Epithelial cell of prostate (primary cell): ENCODE results near the gene ZNF385B.

Experiments used
- DNase-seq: peaks from one replicate; pipeline ENCODE4 v3.0.0-alpha.2; 2011; ENCODE audit warnings: low read depth, low spot score
- H3K27ac ChIP-seq: fragments of 450-650 bp; 2 replicates; pipeline ENCODE4 v1.5.1; 2017; ENCODE audit warnings: mild to moderate bottlenecking

ZNF385B gene

DNA sequence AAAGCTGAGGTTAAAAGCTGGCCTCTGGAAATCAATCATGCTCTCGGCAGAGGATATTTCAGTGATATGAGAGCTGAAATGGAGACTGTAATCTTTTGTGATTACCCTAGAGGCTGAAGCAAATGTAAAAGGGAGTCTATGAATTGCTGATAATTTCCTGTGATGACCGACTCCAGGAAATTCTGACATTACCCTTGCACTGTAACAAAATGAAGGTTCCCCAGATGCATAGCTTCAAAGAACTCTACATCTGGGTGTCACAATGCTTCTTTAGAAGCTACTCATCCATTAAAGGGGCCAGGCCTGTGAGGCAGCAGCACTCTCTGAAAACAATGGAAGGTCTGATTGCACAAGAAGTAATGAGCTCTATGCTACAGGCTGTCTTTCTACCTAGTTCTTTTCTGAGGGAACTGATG, 328.5 kb downstream of the ZNF385B start:
- H3K27ac ChIP-seq, result no peak overlapping the region
- no peak for DNase-seq

- H3K27ac ChIP-seq, result no peak overlapping the region
- no peak for DNase-seq
Measured at GRCh38 chr2:179528576-179529069, 332.8 kb downstream of the ZNF385B start.

DNA sequence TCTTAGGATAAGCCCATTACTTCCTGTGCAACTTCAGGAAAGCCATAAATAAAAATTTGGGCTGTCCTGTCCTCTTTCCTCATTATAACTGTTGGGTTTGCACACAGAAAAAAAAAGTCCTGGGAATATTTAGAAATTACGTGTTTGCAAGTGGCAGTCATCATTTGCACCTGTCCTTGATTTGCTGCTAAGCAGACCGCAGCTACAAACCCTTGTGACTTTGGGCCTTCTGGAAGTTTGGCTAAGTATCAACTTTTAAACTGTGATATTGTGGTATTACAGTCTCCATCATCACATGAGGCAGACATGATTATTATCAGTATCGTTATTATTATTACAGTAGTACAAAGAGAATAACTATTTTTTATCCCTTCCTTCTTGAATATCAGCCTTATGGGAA, 336.1 kb downstream of the ZNF385B start:
- DNase-seq, result no peak

GRCh38 chr2:179524809-179525339, 336.5 kb downstream of the ZNF385B start:
- H3K27ac ChIP-seq, result no peak overlapping the region
- no peak for DNase-seq

More for the DNA sequence above, 336.1 kb downstream of the ZNF385B start:
- no peak overlapping the region for H3K27ac ChIP-seq

- H3K27ac ChIP-seq, result no peak overlapping the region
- no peak for DNase-seq
Measured at GRCh38 chr2:179521944-179522343, 339.5 kb downstream of the ZNF385B start.

DNA sequence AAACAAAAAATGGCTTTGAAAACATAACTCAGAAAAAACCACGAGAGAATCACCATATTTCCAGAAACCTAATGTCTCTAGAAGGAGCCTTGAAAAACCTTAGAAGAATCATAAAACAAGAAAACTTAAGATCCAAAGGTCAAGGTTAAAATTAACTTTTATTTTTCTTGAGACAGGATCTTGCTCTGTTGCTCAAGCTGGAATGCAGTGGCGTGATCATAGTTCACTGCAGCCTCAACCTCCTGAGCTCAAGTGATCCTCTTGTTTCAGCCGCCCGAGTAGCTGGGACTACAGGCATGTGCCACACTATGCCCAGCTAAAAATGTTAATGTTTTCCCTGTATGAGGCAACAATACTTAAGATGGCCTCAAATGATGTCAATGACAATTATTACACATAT, 342.6 kb downstream of the ZNF385B start:
- H3K27ac ChIP-seq, result no peak overlapping the region
- DNase-seq, result no peak

DNA sequence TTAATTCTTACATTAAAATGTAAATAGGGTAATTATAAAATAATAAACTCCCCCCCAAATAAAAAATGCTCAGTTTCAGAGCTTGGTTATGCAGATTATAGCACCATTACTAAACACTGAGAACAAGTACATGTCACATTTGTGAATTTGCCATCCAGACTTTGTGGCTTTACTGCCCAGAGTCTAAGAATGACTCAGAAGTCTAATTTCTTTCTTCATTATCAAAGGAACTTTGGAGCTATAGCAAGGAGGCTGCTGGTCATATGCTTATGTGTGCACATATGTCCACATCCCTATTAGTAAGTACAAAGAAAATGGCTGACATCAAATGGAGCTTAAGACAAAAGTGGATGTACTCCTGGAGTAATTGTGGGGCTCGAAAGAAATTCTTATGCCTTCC, 348.2 kb downstream of the ZNF385B start:
- no peak overlapping the region for H3K27ac ChIP-seq
- no peak for DNase-seq

GRCh38 chr2:179512281-179513035, 349.0 kb downstream of the ZNF385B start:
- no peak for DNase-seq
- no peak overlapping the region for H3K27ac ChIP-seq

DNA sequence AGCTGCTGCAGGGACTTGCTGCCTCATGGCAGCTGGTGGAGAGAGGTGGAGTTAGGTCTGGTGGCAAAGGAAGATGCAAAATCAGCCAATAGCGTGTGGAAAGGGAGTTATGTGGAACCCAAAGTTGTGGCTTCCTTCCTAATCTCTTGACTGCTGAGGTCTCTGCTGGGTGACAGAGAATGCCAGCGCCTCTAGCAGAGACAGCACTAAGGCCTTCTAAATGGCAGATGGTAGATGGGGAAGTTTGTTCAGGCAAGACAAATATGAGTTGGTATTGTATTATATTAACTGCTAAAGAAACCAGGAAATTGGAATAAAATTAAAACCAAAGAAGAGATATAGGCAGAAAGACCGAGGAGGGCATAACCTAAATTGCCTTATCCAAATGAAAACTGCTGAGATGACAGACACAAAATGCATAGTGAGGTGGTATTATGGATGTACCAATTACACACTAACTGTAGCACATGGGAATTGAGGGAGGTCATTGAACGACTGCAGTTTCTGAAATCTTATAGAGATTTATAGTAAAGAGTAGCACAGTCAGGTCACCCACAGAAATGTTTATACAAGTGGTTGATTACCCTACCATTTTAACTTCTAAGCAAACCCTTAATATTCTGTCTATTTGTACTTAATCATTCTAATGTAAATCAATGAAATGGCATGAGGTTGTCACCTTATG, 350.2 kb downstream of the ZNF385B start:
- no peak for DNase-seq
- H3K27ac ChIP-seq, result no peak overlapping the region

- no peak overlapping the region for H3K27ac ChIP-seq
- no peak for DNase-seq
Measured at GRCh38 chr2:179495315-179495714, 366.1 kb downstream of the ZNF385B start.

DNA sequence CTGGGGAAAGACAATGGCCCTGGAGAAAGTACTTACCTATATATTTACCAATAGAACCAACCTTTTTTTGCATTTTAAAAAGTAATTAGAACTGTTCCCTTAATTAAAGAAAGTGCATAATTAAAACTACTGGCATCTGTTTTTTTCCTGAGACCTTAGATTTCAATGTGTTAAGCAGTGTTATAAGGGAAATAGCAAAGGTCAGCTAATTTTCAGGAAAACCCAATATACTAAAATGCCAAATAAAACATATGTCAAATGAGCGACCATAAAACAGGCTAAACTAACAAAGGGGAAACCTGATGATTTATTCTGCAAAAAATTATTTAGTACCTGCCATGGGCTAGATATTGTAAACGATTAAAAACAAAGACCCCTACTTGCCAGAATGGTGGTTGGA, 372.8 kb downstream of the ZNF385B start:
- no peak for DNase-seq

GRCh38 chr2:179487010-179487731, 374.2 kb downstream of the ZNF385B start:
- DNase-seq, result no peak
- no peak overlapping the region for H3K27ac ChIP-seq

More for the DNA sequence above, 372.8 kb downstream of the ZNF385B start:
- H3K27ac ChIP-seq, result no peak overlapping the region

DNA sequence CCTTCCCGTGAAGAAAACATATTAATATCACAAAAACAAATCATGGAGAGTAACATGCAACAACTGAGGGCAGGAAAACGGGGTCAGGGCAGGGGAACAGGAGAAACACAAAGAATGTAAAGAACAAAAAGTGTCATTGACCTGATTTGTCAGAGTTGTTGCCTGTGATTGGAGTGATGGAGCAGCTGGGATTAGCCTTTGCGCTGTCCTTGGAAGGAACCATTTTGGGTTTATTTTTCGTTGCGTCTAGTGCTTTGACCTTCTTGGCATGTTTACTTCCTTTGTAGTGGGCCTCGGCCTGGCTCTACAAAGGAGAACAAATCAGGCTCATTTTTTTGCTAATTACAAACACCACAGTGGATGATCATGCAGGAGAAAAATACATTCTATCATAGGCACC, 378.3 kb downstream of the ZNF385B start:
- H3K27ac ChIP-seq, result no peak overlapping the region
- no peak for DNase-seq

- no peak for DNase-seq
- no peak overlapping the region for H3K27ac ChIP-seq
Measured at GRCh38 chr2:179479947-179480346, 381.5 kb downstream of the ZNF385B start.

- no peak for DNase-seq
Measured at GRCh38 chr2:179478771-179479170, 382.6 kb downstream of the ZNF385B start.

DNA sequence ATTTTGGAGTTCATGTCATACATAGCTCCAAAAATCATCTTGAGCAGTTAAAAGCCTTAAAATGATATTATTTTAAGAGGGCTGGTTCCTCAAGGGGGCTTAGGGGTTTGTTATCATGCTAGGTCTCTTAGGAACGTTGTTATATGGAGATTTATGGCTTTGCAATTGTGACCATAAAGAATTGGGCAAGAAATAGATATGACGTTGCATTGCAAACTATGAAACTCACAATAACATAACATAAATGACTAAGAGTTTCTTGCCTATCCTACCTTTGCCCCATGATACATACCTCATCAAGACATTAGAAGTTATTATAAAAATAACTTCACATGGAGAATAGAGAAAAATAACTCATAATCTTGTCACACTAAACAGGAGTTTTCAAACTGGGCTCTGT, 390.4 kb downstream of the ZNF385B start:
- no peak for DNase-seq
- no peak overlapping the region for H3K27ac ChIP-seq

More at GRCh38 chr2:179478771-179479170, 382.6 kb downstream of the ZNF385B start:
- no peak overlapping the region for H3K27ac ChIP-seq

GRCh38 chr2:179470089-179470488, 391.3 kb downstream of the ZNF385B start:
- no peak for DNase-seq
- no peak overlapping the region for H3K27ac ChIP-seq

DNA sequence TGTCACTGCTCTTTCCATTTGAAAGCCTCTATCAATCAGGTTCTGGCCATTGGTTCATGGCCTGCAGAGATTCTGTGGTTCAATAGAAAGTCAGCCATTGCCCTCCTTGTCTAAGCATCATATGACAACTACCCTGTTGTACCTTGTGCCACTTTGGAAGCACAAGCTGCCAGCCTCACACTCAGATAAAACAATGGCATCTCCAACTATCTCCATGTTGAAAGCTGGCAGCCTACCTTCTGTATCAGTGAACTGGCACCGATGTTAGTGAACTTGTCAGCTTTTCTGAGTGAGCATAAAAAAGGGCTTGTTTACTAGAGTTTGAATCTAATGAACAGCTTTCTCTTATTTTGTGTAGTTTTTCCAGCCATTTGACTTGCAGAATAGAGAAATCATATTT, 393.5 kb downstream of the ZNF385B start:
- no peak overlapping the region for H3K27ac ChIP-seq
- no peak for DNase-seq

DNA sequence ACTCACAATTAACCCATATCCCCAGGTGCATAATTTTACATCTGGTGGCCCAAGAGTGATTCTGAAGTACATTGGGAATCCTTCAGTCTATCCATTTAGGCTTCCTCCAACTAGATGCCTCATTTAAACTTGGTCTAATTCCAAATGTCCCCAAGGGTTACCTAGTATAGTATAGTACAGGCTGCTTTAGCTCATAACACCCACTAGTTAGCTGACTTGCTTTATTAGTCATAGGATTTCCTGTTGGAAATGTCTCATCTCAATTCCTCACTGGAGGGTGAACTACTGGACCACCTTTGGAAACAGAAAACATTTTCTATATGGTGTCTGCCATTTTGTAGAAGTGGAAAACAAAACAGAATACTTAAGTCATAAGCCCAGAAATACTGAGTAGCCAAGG, 394.3 kb downstream of the ZNF385B start:
- no peak for DNase-seq
- no peak overlapping the region for H3K27ac ChIP-seq

- H3K27ac ChIP-seq, result peak overlapping the region; percentile 97
- DNase-seq, result no peak
Measured at GRCh38 chr2:179461420-179461819, 400.0 kb downstream of the ZNF385B start.
